ENCODE measurements around the gene ATP8A2.

Gene ATP8A2

DNA sequence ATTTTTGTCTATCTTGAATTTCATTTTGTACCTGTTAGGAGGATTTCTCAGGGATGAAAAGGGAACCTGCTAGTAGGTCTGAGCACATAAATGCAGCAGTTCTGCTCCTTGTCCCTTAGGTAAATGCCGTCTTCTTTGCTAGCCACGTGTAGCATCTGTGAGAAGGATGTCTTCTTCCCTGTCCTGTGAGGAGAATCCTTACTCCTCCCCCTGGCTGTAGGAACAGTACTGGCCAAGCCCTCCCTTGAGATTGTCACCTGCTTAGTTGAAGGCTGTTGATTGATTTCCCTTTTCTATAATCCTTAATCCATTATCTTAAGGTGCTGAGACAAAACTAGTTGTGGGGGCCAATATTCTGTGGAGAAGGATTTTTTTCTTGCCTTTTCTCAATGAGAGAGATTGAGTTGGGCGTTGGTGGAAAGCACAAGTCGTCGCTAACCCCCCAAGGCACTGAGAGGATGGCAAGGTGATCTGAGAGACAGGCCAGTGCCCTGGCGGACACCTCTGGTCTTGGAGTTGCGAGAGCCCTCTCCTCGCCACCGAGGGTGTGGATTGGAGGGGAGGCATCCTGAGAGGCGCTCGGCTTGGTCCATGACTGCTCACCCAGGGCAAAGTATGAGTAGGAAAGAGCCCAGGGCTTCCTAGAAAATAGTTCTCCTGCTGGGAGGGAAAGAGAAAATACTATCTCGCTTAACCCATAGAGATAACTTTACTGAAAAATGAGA lies 216.7 kb downstream of the ATP8A2 start:
- TF ChIP-seq CTCF (IDR thresholded peaks at IDR 0.05; ENCODE audit: insufficient read depth, low read depth, low read length, missing control alignments), result no peak
- no peak for DNase-seq (ENCODE audit: low read depth)
- no peak overlapping the region for H3K4me3 ChIP-seq (ENCODE audit: low read length)

DNA sequence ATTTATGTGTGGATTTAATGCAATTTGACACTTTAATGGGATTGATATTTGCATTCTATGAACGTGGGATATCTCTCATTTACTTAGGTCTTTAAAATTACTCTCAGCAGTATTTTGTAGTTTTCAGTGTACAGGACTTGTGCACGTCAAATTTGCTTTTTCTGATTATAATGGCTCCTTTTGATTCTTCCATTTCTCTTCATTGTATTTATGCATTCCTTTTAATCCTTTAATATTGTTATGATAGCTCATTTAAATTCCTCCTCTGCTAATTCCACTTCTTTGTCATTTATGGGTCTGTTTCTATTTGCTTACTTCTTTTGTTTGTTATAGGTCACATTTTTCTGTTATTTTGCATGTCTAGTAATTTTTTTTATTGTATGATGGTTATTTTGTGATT lies 226.6 kb downstream of the ATP8A2 start:
- no peak for TF ChIP-seq CTCF (IDR thresholded peaks at IDR 0.05; ENCODE audit: insufficient read depth, low read depth, low read length, missing control alignments)
- no peak for DNase-seq (ENCODE audit: low read depth)
- H3K4me3 ChIP-seq (ENCODE audit: low read length), result no peak overlapping the region

DNA sequence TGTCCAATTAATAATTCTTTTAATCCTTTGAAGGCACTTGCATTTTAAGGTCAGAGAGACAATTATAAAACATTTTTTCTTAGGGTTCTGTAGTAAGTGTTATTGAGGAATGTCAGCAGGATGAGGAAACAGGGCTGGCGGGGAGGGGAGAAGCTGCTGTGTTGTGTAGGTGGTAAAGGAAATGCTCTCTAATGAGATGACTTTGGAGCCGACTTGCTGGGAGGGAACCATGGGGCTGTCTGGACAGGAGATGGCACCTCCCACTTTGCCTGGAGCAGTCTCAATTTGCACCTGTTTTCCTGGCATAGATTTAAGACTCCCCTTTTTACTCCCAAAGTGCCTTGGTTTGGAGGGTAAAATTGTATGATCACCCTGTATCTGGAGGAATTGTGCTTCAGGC lies 230.4 kb downstream of the ATP8A2 start:
- TF ChIP-seq CTCF (IDR thresholded peaks at IDR 0.05; ENCODE audit: insufficient read depth, low read depth, low read length, missing control alignments), result no peak
- H3K4me3 ChIP-seq (ENCODE audit: low read length), result no peak overlapping the region
- peak; percentile 2 for DNase-seq (ENCODE audit: low read depth)

DNA sequence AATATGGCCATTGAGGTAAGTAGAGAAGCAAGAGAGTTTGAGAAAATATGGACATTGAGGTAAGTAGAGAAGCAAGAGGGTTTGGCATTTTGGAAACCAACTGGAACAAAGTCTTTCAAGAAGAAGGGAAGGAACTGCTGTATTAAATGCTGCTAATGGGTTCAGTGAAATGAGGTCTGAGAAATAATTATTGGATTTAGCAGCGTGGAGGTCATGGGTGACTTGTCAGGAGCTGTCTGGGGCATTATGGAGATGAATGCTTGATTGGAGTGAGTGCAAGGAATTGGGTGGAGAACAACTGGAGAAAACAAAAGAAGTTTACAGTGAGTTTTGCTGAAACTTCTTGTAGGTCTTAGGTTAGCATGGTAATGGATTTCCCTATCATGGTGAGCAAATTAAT lies 232.3 kb downstream of the ATP8A2 start:
- no peak overlapping the region for H3K4me3 ChIP-seq (ENCODE audit: low read length)
- no peak for DNase-seq (ENCODE audit: low read depth)
- no peak for TF ChIP-seq CTCF (IDR thresholded peaks at IDR 0.05; ENCODE audit: insufficient read depth, low read depth, low read length, missing control alignments)

DNA sequence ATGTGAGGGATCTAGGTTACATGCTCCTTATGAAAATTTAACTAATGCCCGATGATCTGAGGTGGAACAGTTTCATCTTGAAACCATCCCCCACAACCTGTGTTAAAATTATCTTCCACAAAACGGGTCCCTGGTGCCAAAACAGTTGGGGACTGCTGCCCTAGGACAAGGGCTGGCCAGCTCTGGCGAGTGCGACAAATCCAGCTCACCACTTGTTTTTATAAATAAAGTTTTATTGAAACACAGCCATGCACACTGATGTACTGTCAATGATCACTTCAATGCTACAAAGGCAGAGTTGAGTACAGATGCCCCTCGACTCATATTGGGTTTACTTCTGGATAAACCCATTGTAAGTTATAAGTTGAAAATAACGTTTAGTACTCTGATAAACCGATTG lies 235.3 kb downstream of the ATP8A2 start:
- TF ChIP-seq CTCF (IDR thresholded peaks at IDR 0.05; ENCODE audit: insufficient read depth, low read depth, low read length, missing control alignments), result no peak
- DNase-seq (ENCODE audit: low read depth), result no peak

GRCh38 chr13:25608181-25608580 lies 236.4 kb downstream of the ATP8A2 start:
- no peak for TF ChIP-seq CTCF (IDR thresholded peaks at IDR 0.05; ENCODE audit: insufficient read depth, low read depth, low read length, missing control alignments)
- DNase-seq (ENCODE audit: low read depth), result no peak
- H3K4me3 ChIP-seq (ENCODE audit: low read length), result no peak overlapping the region

More for the DNA sequence above, 235.3 kb downstream of the ATP8A2 start:
- no peak overlapping the region for H3K4me3 ChIP-seq (ENCODE audit: low read length)

GRCh38 chr13:25616674-25617073 lies 244.9 kb downstream of the ATP8A2 start:
- no peak overlapping the region for H3K4me3 ChIP-seq (ENCODE audit: low read length)
- TF ChIP-seq CTCF (IDR thresholded peaks at IDR 0.05; ENCODE audit: insufficient read depth, low read depth, low read length, missing control alignments), result no peak
- DNase-seq (ENCODE audit: low read depth), result no peak
